ENCODE results near the gene IER5.
A peak's percentile ranks its signal among the peaks of the same experiment; 100 is the strongest.

IER5 gene

GRCh38 chr1:181076852-181077251 lies 11.6 kb upstream of the IER5 start:
- DNase-seq (ENCODE audit: low read depth in 1 of 2, low spot score in 1 of 2): no peak

GRCh38 chr1:181077576-181078242 lies 10.8 kb upstream of the IER5 start:
- DNase-seq (ENCODE audit: low read depth in 1 of 2, low spot score in 1 of 2): no peak

- DNase-seq (ENCODE audit: low read depth in 1 of 2, low spot score in 1 of 2): no peak
Measured at GRCh38 chr1:181079382-181079781, 9.1 kb upstream of the IER5 start.

- DNase-seq (ENCODE audit: low read depth in 1 of 2, low spot score in 1 of 2): no peak
Measured at GRCh38 chr1:181079920-181080319, 8.6 kb upstream of the IER5 start.

- no peak for DNase-seq (ENCODE audit: low read depth in 1 of 2, low spot score in 1 of 2)
Measured at GRCh38 chr1:181080556-181080955, 7.9 kb upstream of the IER5 start.

GRCh38 chr1:181081395-181081794 lies 7.1 kb upstream of the IER5 start:
- DNase-seq (ENCODE audit: low read depth in 1 of 2, low spot score in 1 of 2): no peak

- DNase-seq (ENCODE audit: low read depth in 1 of 2, low spot score in 1 of 2): no peak
Measured at GRCh38 chr1:181083842-181084605, 4.5 kb upstream of the IER5 start.

GRCh38 chr1:181084606-181084969 lies 3.9 kb upstream of the IER5 start:
- no peak for DNase-seq (ENCODE audit: low read depth in 1 of 2, low spot score in 1 of 2)

- no peak for DNase-seq (ENCODE audit: low read depth in 1 of 2, low spot score in 1 of 2)
Measured at GRCh38 chr1:181086091-181086490, 2.4 kb upstream of the IER5 start.

- DNase-seq (ENCODE audit: low read depth in 1 of 2, low spot score in 1 of 2): no peak
Measured at GRCh38 chr1:181086926-181087325, 1.6 kb upstream of the IER5 start.

- no peak for DNase-seq (ENCODE audit: low read depth in 1 of 2, low spot score in 1 of 2)
Measured at GRCh38 chr1:181087400-181087901, 1.0 kb upstream of the IER5 start.

GRCh38 chr1:181089017-181089675 lies 646 bp downstream of the IER5 start:
- DNase-seq (ENCODE audit: low read depth in 1 of 2, low spot score in 1 of 2): no peak

GRCh38 chr1:181089676-181090544 lies 1.4 kb downstream of the IER5 start:
- DNase-seq (ENCODE audit: low read depth in 1 of 2, low spot score in 1 of 2): peak; percentile 45 to 76

- peak in 1 of 2 donors; percentile 45 for DNase-seq (ENCODE audit: low read depth in 1 of 2, low spot score in 1 of 2)
Measured at GRCh38 chr1:181090641-181091126, 2.2 kb downstream of the IER5 start.

GRCh38 chr1:181091309-181092040 lies 3.0 kb downstream of the IER5 start:
- DNase-seq (ENCODE audit: low read depth in 1 of 2, low spot score in 1 of 2): no peak

GRCh38 chr1:181092056-181092455 lies 3.6 kb downstream of the IER5 start:
- DNase-seq (ENCODE audit: low read depth in 1 of 2, low spot score in 1 of 2): no peak

- DNase-seq (ENCODE audit: low read depth in 1 of 2, low spot score in 1 of 2): no peak
Measured at GRCh38 chr1:181092883-181093458, 4.5 kb downstream of the IER5 start.

- DNase-seq (ENCODE audit: low read depth in 1 of 2, low spot score in 1 of 2): no peak
Measured at GRCh38 chr1:181094416-181095212, 6.1 kb downstream of the IER5 start.

GRCh38 chr1:181095260-181095659 lies 6.8 kb downstream of the IER5 start:
- DNase-seq (ENCODE audit: low read depth in 1 of 2, low spot score in 1 of 2): no peak

Data from activated CD4-positive, alpha-beta T cell treated with anti-CD3 and anti-CD28 coated beads, Interleukin-2, amount 50 U/mL, for 24 hours (primary cell).